ENCODE data around the gene CNOT11.
"Not testable (repeated sequence)": the region's sequence is repeated elsewhere in the genome, so short reads cannot be mapped to it uniquely, and the experiment has no call there.

Gene CNOT11

DNA sequence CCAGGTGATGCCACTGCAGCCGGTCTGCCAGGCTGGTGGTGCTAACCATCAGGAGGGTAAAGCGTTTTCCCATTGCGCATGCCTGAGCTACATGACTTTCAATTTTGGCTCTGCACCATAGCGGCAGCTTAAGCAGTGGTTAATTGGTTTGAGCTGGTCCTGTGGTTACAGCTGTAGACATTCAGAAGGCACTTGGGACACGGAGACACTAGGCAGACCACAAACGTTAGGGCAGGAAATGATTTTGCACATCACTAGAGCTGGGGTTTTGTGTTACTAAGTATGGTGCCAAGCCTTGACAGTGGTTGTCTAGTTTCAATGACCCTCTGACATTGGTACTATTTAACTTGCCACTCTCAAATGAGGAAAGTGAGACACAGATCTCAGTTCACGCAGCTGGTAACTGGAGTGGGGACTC lies 28.9 kb upstream of the CNOT11 start:
- no peak overlapping the region for H3K4me3 ChIP-seq (ENCODE audit: low read depth, low read length)

DNA sequence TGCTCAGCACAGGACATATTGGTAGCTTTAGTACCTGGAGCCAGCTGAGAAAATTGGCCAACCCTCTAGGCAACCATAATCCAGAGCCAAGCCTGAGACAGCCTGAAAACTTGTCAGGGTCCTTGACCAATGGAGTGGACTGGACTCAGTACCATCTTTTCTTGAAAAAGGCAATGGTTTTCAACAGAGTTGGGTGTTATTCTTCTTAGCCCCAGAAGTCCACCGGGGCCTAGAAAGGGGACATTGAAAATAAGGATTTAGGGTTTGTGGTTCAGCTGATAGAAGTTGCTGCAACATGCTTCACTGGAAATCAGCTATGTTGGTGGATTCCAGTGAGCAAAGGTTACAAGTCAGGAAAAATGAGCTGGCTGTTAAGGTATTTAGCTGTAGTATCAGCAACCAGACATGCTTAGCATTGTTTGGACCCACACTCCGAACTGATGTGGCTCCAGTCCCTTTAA lies 22.1 kb upstream of the CNOT11 start:
- Histone ChIP-seq H3K27me3 (no peaks in the 10 kb centered on the region), H3K36me3 (no peaks in the 10 kb centered on the region), H3K4me3 (ENCODE audit: low read depth, low read length) (no peak overlapping the region), H3K4me1 (no peaks in the 10 kb centered on the region), H3K9me3 (no peaks in the 10 kb centered on the region)
- DNase-seq: no peak
- TF ChIP-seq, protein P1, sequence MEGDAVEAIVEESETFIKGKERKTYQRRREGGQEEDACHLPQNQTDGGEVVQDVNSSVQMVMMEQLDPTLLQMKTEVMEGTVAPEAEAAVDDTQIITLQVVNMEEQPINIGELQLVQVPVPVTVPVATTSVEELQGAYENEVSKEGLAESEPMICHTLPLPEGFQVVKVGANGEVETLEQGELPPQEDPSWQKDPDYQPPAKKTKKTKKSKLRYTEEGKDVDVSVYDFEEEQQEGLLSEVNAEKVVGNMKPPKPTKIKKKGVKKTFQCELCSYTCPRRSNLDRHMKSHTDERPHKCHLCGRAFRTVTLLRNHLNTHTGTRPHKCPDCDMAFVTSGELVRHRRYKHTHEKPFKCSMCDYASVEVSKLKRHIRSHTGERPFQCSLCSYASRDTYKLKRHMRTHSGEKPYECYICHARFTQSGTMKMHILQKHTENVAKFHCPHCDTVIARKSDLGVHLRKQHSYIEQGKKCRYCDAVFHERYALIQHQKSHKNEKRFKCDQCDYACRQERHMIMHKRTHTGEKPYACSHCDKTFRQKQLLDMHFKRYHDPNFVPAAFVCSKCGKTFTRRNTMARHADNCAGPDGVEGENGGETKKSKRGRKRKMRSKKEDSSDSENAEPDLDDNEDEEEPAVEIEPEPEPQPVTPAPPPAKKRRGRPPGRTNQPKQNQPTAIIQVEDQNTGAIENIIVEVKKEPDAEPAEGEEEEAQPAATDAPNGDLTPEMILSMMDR (IDR thresholded peaks at IDR 0.05; ENCODE audit: low read depth, low read length): no peak

More for the DNA sequence above, 28.9 kb upstream of the CNOT11 start:
- TF ChIP-seq, protein P1 (IDR thresholded peaks at IDR 0.05; ENCODE audit: low read depth, low read length): no peak
- Histone ChIP-seq H3K27me3 (no peaks in the 10 kb centered on the region), H3K4me1 (no peaks in the 10 kb centered on the region), H3K36me3 (no peaks in the 10 kb centered on the region), H3K9me3 (no peaks in the 10 kb centered on the region)
- no peak for DNase-seq

DNA sequence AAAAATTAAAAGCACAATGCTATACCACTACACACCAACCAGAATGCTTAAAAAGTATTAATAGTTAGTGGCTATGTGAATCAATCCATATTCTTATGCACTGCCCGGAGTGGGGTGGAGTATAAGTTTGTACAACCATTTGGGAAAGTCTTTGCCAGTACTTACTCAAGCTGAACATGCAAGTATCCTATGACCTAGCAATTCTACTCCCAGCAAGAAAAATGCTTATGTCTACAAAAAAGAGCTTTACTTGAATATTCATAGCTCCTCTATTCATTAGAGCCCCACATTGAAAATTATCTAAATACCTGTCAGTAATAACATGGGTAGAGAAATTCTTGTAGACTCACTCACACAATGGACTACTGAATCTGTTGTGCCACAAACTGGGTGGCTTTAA lies 21.4 kb upstream of the CNOT11 start:
- Histone ChIP-seq H3K4me3 (ENCODE audit: low read depth, low read length) (no peak overlapping the region), H3K4me1 (no peaks in the 10 kb centered on the region), H3K36me3 (no peaks in the 10 kb centered on the region), H3K9me3 (no peaks in the 10 kb centered on the region), H3K27me3 (no peaks in the 10 kb centered on the region)
- DNase-seq: no peak
- TF ChIP-seq, protein P1 (IDR thresholded peaks at IDR 0.05; ENCODE audit: low read depth, low read length): no peak

DNA sequence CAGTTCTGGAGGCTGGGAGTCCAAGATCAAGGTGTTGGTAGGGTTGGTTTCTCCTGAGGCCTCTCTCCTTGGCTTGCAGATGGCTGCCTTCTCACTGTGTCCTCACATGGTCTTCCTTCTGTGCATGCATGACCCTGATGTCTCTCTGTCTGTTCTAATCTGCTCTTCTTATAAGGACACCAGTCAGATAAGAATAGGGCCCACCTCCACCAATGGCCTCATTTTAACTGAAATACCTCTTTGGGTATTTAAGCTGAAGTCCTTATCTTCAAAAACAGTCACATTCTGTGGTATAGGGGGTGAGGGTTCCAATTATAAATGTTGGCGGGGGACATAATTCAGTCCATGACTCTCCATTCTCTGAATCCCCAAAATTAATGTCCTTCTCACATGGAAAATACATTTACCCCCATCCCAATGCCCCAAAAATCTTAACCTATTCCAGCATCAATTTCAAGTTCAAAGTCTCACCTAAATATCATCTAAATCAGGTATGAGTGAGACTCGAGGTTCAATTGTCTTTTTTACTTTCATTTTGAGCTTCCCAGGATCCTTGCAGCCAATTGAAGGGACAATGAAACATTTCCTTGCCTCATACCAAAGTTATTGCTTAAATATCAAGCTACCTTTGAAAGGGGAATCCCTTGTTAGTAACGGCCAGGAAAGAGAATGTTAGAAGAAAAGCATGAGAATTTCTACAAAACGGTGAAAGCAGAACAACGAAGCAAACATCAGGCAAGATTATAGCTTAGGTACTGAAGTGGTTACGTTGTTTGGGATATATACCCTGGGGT lies 20.6 kb upstream of the CNOT11 start:
- H3K9me3 ChIP-seq: no peaks in the 10 kb centered on the region
- H3K36me3 ChIP-seq: no peaks in the 10 kb centered on the region
- TF ChIP-seq, protein P1 (IDR thresholded peaks at IDR 0.05; ENCODE audit: low read depth, low read length): no peak
- H3K27me3 ChIP-seq: no peaks in the 10 kb centered on the region
- no peak overlapping the region for H3K4me3 ChIP-seq (ENCODE audit: low read depth, low read length)
- no peaks in the 10 kb centered on the region for H3K4me1 ChIP-seq
- DNase-seq: no peak

DNA sequence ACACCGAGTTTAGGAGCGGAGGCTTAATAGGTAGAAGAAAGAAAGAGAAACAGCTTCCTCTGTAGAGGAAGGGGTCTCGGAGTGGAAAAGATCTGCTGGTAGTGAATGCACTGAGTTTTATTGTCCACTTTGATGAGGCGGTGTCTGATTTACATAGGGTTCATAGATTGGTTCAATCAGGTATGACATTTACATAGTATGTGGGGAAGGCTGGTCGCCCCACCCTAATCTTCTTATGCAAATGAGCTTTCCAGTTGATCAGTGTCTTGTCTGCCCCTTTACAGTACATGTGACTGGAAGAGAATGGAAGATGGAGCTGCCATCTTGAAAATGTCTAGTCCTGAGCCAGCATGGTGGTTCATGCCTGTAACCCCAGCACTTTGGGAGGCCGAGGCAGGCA lies 19.9 kb upstream of the CNOT11 start:
- Histone ChIP-seq H3K9me3 (no peaks in the 10 kb centered on the region), H3K27me3 (no peaks in the 10 kb centered on the region), H3K36me3 (no peaks in the 10 kb centered on the region), H3K4me3 (ENCODE audit: low read depth, low read length) (no peak overlapping the region), H3K4me1 (no peaks in the 10 kb centered on the region)
- no peak for DNase-seq
- TF ChIP-seq, protein P1 (IDR thresholded peaks at IDR 0.05; ENCODE audit: low read depth, low read length): no peak

DNA sequence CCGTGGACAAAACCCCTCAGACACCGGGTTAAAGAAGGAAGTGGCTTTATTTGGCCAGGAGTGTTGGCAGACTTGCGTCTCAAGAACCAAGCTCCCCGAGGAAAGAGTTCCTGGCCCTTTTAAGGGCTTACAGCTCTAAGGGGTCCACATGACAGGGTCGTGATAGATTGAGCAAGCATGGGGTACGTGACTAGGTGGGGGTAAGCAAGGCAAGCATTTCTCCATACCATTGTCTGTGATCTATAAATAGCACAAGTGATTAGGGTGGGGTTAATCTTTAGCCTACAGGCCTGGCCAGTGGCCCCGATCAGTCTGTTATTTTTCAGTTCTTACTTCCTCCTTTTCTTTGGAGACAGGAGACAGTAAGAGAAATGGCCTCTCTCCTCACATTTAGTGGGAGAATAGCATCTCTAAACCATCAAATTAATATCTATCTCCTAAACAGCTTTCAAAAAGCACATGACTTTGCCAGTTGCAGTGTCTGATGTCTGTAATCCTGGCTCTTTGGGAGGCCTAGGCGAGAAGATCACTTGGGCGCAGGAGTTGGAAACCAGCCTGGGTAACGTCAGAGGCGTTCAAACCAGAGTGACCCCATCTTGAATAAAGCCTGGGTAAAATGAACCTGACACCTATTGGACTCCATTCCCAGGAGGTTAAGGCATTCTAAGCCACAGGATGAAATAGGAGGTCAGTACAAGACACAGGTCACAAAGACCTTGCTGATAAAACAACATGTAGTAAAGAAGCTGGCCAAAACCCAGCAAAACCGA lies 18.3 kb upstream of the CNOT11 start:
- Histone ChIP-seq H3K4me3 (ENCODE audit: low read depth, low read length) (no peak overlapping the region), H3K9me3 (no peaks in the 10 kb centered on the region), H3K27me3 (no peaks in the 10 kb centered on the region), H3K4me1 (no peaks in the 10 kb centered on the region), H3K36me3 (no peaks in the 10 kb centered on the region)
- TF ChIP-seq, protein P1 (IDR thresholded peaks at IDR 0.05; ENCODE audit: low read depth, low read length): no peak
- no peak for DNase-seq

DNA sequence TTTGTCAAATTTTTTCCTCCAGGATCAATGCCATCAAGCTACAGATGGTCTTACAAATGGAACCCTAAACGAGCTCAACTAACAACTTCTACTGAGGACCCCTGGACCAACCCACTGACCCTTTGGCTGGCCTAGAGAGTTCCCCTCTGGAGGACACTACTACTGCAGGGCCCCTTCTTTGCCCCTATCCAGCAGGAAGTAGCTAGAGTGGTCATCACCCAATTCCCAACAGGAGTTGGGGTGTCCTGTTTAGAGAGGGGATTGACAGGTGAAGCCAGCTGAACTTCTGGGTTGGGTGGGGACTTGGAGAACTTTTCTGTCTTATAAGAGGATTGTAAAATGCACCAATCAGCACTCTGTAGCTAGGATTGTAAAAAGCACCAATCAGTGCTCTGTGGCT lies 16.7 kb upstream of the CNOT11 start:
- not testable (repeated sequence) for H3K27me3 ChIP-seq; DNase-seq; H3K4me1 ChIP-seq; H3K9me3 ChIP-seq; H3K36me3 ChIP-seq; H3K4me3 ChIP-seq (ENCODE audit: low read depth, low read length)

DNA sequence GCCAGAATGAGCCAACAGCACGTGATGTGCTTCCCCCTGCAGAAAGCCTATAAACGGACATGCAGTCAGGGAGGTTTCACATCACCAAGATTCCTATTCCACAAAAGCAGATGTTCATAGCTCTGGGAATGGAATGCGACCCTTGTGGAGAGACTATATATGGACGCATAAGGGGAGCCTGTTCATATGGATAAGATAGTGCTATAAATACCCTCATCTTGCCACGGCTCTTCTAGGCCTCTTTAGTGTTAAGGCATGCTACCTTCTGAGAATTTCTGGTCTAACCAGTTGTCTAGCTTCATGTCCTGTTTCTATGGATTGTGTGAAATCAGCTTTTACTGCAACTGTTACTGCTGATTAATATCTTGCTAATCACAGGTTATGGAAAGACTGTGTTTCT lies 14.7 kb upstream of the CNOT11 start:
- not testable (repeated sequence) for H3K4me1 ChIP-seq; H3K4me3 ChIP-seq (ENCODE audit: low read depth, low read length); H3K36me3 ChIP-seq; H3K9me3 ChIP-seq; DNase-seq; H3K27me3 ChIP-seq
